Activated CD8-positive, alpha-beta memory T cell treated with anti-CD3 and anti-CD28 coated beads, Interleukin-2, amount 50 U/mL, for 4 hours (primary cell): Measurements from ENCODE around the gene TMEM89.

Experiments used
- DNase-seq: peaks from one replicate; pipeline ENCODE4 v3.0.0-alpha.2; 2020

The TMEM89 gene

GRCh38 chr3:48641396-48641795, 19.8 kb upstream of the TMEM89 start:
- no peak for DNase-seq

GRCh38 chr3:48639944-48640606, 18.5 kb upstream of the TMEM89 start:
- no peak for DNase-seq

GRCh38 chr3:48637305-48637704, 15.7 kb upstream of the TMEM89 start:
- DNase-seq = no peak

- DNase-seq = no peak
These were observed 14.6 kb upstream of the TMEM89 start for GRCh38 chr3:48636149-48636655.

- DNase-seq = peak; percentile 93
These were observed 13.9 kb upstream of the TMEM89 start, which contains the start of gene SLC26A6 for GRCh38 chr3:48635222-48636021. Gene SLC26A6 (minus strand): TSS chr3:48635461. CDS start chr3:48635393, 68 bp downstream.

- DNase-seq = peak; percentile 67
These were observed 13.2 kb upstream of the TMEM89 start for GRCh38 chr3:48634661-48635221.

GRCh38 chr3:48633743-48634142, 12.2 kb upstream of the TMEM89 start:
- no peak for DNase-seq

GRCh38 chr3:48633256-48633655, 11.7 kb upstream of the TMEM89 start:
- no peak for DNase-seq

- no peak for DNase-seq
These were observed 10.2 kb upstream of the TMEM89 start for GRCh38 chr3:48631516-48632448.

GRCh38 chr3:48630833-48631232, 9.3 kb upstream of the TMEM89 start:
- no peak for DNase-seq

- no peak for DNase-seq
These were observed 8.8 kb upstream of the TMEM89 start for GRCh38 chr3:48630407-48630806.

GRCh38 chr3:48629894-48630293, 8.3 kb upstream of the TMEM89 start:
- DNase-seq = no peak

- DNase-seq = no peak
These were observed 6.9 kb upstream of the TMEM89 start for GRCh38 chr3:48628277-48629017.

GRCh38 chr3:48625600-48625999, 4.0 kb upstream of the TMEM89 start:
- DNase-seq = no peak

- DNase-seq = no peak
These were observed 3.2 kb upstream of the TMEM89 start for GRCh38 chr3:48624767-48625166.

- no peak for DNase-seq
These were observed 2.4 kb upstream of the TMEM89 start for GRCh38 chr3:48623851-48624547.

GRCh38 chr3:48619541-48620524, 1.7 kb downstream of the TMEM89 start:
- no peak for DNase-seq

GRCh38 chr3:48617559-48617958, 4.0 kb downstream of the TMEM89 start:
- DNase-seq = no peak

- DNase-seq = no peak
These were observed 7.5 kb downstream of the TMEM89 start for GRCh38 chr3:48614044-48614443.

GRCh38 chr3:48612309-48612708, 9.3 kb downstream of the TMEM89 start:
- no peak for DNase-seq
